Rectal smooth muscle tissue (tissue), 1 donor: Measurements from ENCODE around the gene PPM1L.
"Not testable (repeated sequence)": the region's sequence is repeated elsewhere in the genome, so short reads cannot be mapped to it uniquely, and the experiment has no call there.

ENCODE experiments used
- H3K27ac ChIP-seq: one replicate; pipeline ENCODE4 v1.7.0; 2013; ENCODE audit warnings: low read depth, low read length, inconsistent platforms
- H3K27me3 ChIP-seq: one replicate; pipeline ENCODE4 v1.7.0; 2013; ENCODE audit warnings: low read length; ENCODE audit not compliant: control insufficient read depth, insufficient read depth
- H3K36me3 ChIP-seq: one replicate; pipeline ENCODE4 v1.7.0; 2013; ENCODE audit warnings: low read length; ENCODE audit not compliant: control insufficient read depth, insufficient read depth
- H3K4me1 ChIP-seq: one replicate; pipeline ENCODE4 v1.7.0; 2013; ENCODE audit warnings: low read length; ENCODE audit not compliant: control insufficient read depth, insufficient read depth
- H3K4me3 ChIP-seq: one replicate; pipeline ENCODE4 v1.7.0; 2013; ENCODE audit warnings: low read length
- H3K9ac ChIP-seq: one replicate; pipeline ENCODE4 v1.7.0; 2013; ENCODE audit warnings: low read length

Gene PPM1L

GRCh38 chr3:160956785-160957184, 200.8 kb downstream of the PPM1L start:
- H3K27ac ChIP-seq = no peak overlapping the region
- H3K36me3 ChIP-seq = no peaks in the 10 kb centered on the region
- no peaks in the 10 kb centered on the region for H3K4me1 ChIP-seq
- H3K27me3 ChIP-seq = no peaks in the 10 kb centered on the region
- H3K4me3 ChIP-seq = no peak overlapping the region
- H3K9ac ChIP-seq = no peak overlapping the region

DNA sequence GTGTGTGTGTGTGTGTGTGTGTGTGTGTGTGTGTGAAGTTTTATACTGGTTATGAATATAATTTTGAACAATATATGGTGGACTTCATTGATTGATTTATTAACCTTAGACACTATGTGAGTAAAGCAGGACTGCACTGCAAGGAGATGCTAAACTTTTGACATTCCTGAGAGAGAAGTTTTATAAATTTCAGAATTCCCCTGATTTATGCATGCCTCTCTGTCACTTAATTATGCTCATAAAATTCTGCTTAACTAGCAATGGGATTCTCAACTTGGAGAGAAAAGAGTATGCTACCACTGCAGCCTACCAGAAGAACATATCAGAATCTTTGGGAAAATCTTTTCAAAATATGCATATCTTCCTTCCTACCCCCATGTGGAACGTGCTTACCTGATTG, 204.5 kb downstream of the PPM1L start:
- no peak overlapping the region for H3K9ac ChIP-seq
- no peak overlapping the region for H3K4me3 ChIP-seq
- H3K27me3 ChIP-seq = no peaks in the 10 kb centered on the region
- no peaks in the 10 kb centered on the region for H3K36me3 ChIP-seq
- no peaks in the 10 kb centered on the region for H3K4me1 ChIP-seq
- no peak overlapping the region for H3K27ac ChIP-seq

DNA sequence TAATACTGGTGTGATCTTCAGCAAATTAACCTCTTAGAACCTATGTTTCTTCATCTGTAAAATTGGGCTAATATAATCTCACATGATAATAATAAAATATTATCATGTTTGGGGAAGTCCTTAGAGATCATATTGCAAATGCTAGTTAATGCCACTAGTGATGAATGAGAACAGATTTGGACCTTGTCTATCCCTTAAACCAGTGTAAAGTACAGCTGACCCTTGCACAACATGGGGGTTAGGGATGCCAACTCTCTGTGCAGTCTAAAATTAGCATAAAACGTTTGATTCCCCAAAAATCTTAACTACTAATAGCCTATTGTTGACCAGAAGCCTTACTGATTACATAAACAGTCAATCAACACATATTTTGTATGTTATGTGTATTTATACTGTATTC, 207.9 kb downstream of the PPM1L start:
- no peak overlapping the region for H3K4me3 ChIP-seq
- H3K27ac ChIP-seq = no peak overlapping the region
- H3K4me1 ChIP-seq = no peaks in the 10 kb centered on the region
- H3K27me3 ChIP-seq = no peaks in the 10 kb centered on the region
- no peak overlapping the region for H3K9ac ChIP-seq
- H3K36me3 ChIP-seq = no peaks in the 10 kb centered on the region

- H3K4me1 ChIP-seq = no peaks in the 10 kb centered on the region
- H3K36me3 ChIP-seq = no peaks in the 10 kb centered on the region
- H3K4me3 ChIP-seq = no peak overlapping the region
- H3K9ac ChIP-seq = no peak overlapping the region
- H3K27me3 ChIP-seq = no peaks in the 10 kb centered on the region
- H3K27ac ChIP-seq = no peak overlapping the region
These were observed 212.7 kb downstream of the PPM1L start for GRCh38 chr3:160968761-160969160.

GRCh38 chr3:160973067-160973809, 217.2 kb downstream of the PPM1L start:
- no peak overlapping the region for H3K9ac ChIP-seq
- H3K27ac ChIP-seq = no peak overlapping the region
- H3K27me3 ChIP-seq = no peaks in the 10 kb centered on the region
- H3K36me3 ChIP-seq = no peaks in the 10 kb centered on the region
- no peaks in the 10 kb centered on the region for H3K4me1 ChIP-seq
- no peak overlapping the region for H3K4me3 ChIP-seq

DNA sequence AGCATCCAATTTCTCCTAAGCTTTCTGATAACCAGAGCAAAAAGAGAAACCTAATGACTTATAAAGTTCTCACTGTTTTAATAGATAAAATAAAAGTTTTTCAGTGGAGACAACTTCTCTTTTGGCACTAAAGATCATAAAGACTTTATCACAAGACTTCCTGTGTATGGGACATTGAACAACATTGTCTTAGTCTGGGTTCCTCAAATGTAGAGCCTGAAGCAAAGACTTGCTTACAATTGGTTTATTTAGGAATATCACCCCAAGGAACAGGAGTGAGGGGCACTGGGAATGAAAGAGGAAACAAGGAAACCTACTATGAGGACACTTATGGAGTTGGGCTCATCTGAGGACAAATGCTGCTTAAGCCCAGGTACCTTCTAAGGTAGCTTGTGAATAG, 221.7 kb downstream of the PPM1L start:
- no peak overlapping the region for H3K9ac ChIP-seq
- H3K36me3 ChIP-seq = no peaks in the 10 kb centered on the region
- H3K27ac ChIP-seq = no peak overlapping the region
- H3K4me3 ChIP-seq = no peak overlapping the region
- no peaks in the 10 kb centered on the region for H3K4me1 ChIP-seq
- no peaks in the 10 kb centered on the region for H3K27me3 ChIP-seq

DNA sequence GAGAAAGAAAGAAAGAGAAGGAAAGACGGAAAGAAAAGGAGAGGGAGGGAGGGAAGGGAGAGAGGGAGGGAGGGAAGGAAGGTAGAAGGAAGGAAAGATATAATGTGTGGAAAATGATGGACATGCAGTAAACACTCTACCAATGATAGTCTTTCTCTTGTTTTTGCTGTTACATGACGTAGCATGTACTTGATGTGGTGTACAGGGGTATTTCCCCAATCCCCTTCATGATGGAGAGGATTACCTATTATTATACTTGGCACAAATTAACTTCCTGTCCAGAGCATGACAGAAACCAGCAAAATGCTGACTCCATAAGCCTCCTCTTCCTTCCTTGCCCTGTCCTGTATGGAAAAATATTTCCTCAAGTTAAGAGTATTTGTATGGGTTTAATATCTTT, 224.7 kb downstream of the PPM1L start:
- H3K27ac ChIP-seq = no peak overlapping the region

GRCh38 chr3:160981217-160981938, 225.3 kb downstream of the PPM1L start:
- no peaks in the 10 kb centered on the region for H3K36me3 ChIP-seq
- no peaks in the 10 kb centered on the region for H3K27me3 ChIP-seq
- no peaks in the 10 kb centered on the region for H3K4me1 ChIP-seq
- H3K9ac ChIP-seq = no peak overlapping the region
- no peak overlapping the region for H3K4me3 ChIP-seq
- no peak overlapping the region for H3K27ac ChIP-seq

More for the DNA sequence above, 224.7 kb downstream of the PPM1L start:
- H3K27me3 ChIP-seq = no peaks in the 10 kb centered on the region
- no peaks in the 10 kb centered on the region for H3K4me1 ChIP-seq
- no peaks in the 10 kb centered on the region for H3K36me3 ChIP-seq
- no peak overlapping the region for H3K9ac ChIP-seq
- no peak overlapping the region for H3K4me3 ChIP-seq

DNA sequence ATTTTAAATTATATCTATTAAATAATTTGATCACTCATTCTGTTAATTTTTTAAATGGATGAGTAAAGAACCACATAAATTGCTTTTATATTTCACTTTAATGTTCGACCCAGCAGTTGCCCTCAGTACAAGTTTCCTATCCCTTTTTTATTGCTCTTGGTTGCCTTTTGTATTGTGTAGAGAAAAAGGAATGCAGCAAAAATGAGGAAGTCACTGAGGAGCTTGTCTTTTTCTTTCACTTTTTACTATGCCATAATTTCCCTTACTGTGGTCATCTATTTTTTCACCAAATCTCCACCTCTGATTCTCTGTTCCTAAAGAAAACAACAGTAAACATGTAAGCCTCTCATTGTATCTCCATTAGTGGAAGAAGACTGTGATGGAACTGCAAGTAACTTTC, 226.5 kb downstream of the PPM1L start:
- H3K27ac ChIP-seq = no peak overlapping the region
- no peaks in the 10 kb centered on the region for H3K4me1 ChIP-seq
- no peak overlapping the region for H3K9ac ChIP-seq
- H3K36me3 ChIP-seq = no peaks in the 10 kb centered on the region
- no peak overlapping the region for H3K4me3 ChIP-seq
- no peaks in the 10 kb centered on the region for H3K27me3 ChIP-seq

GRCh38 chr3:160983900-160984299, 227.9 kb downstream of the PPM1L start:
- H3K27me3 ChIP-seq, H3K9ac ChIP-seq, H3K36me3 ChIP-seq, H3K4me3 ChIP-seq, H3K4me1 ChIP-seq, H3K27ac ChIP-seq: not testable (repeated sequence)

GRCh38 chr3:160986069-160986468, 230.0 kb downstream of the PPM1L start:
- H3K4me3 ChIP-seq = no peak overlapping the region
- H3K9ac ChIP-seq = no peak overlapping the region
- H3K4me1 ChIP-seq = peaks cover 4% of the 10 kb centered on the region
- H3K27ac ChIP-seq = no peak overlapping the region
- H3K36me3 ChIP-seq = no peaks in the 10 kb centered on the region
- no peaks in the 10 kb centered on the region for H3K27me3 ChIP-seq

GRCh38 chr3:160987982-160988964, 232.2 kb downstream of the PPM1L start:
- H3K27me3 ChIP-seq = no peaks in the 10 kb centered on the region
- no peaks in the 10 kb centered on the region for H3K36me3 ChIP-seq
- H3K27ac ChIP-seq = no peak overlapping the region
- H3K9ac ChIP-seq = no peak overlapping the region
- no peak overlapping the region for H3K4me3 ChIP-seq
- H3K4me1 ChIP-seq = peaks cover 4% of the 10 kb centered on the region
